T-helper 22 cell (primary cell): Measurements from ENCODE around the gene GCA.

Experiments
- DNase-seq: peaks from one replicate; pipeline ENCODE4 v3.0.0-alpha.2; 2020; ENCODE audit warnings: low read depth

Gene GCA

GRCh38 chr2:162328424-162329157 lies 15.3 kb upstream of the GCA start:
- DNase-seq, result no peak

DNA sequence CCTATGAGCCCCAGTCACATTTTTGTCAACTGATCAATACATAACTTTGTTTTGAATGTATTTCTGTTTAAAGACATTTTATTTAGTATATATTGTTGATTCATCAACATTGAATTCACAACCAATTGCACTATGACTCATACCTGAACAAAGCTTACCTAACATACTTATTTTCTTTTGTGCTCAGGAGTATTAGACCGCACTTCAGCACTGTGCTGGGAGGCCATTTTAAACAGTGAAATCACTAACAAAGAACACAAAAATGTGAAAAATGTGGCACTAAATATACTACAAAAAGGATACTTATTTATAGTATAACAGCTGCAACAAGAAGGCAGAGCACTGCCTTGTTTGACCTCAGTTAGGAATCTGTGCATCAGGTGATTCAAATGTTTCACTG lies 13.1 kb upstream of the GCA start:
- no peak for DNase-seq

DNA sequence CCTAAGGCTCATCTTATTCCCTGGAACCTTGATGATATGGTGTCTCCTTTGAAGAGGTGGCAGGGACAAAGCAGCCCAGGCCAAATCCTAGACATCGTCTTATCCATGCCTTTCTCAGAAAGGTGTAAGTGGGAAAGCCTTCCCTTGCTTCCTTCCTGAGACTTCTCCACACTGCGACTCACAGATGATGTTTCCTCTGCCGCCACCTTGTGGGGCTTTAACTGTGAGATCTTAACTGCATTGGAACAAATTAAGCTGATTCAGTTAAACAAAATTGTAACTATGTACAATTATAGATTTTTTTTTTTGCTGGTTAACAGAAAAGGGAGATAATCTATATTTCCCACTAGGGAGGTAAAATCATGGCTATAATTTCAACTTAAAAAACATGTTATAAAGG lies 10.0 kb upstream of the GCA start:
- no peak for DNase-seq

GRCh38 chr2:162337868-162338267 lies 6.1 kb upstream of the GCA start:
- no peak for DNase-seq

GRCh38 chr2:162340822-162341221 lies 3.1 kb upstream of the GCA start:
- DNase-seq, result no peak

DNA sequence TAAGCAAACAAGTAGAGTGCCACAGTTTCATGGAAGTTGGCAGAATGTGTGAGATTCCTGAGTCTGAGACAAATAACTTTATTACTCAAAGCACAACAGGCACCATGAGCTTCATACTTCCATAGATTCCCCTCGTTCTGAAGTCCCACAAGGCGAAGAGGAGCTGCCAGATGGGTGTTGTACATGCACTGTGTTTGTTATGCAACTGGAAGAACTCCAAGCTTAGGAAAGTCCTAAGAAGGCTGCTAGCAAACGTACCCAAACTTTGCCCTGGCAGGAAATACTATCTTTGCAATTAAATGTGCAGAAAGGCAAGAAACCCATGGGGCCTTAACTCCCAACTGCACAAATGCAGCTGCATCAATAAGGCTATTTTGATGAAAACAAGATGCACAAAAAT lies 1.6 kb upstream of the GCA start:
- no peak for DNase-seq

- DNase-seq, result no peak
Measured at GRCh38 chr2:162342841-162343240, 1.1 kb upstream of the GCA start.

DNA sequence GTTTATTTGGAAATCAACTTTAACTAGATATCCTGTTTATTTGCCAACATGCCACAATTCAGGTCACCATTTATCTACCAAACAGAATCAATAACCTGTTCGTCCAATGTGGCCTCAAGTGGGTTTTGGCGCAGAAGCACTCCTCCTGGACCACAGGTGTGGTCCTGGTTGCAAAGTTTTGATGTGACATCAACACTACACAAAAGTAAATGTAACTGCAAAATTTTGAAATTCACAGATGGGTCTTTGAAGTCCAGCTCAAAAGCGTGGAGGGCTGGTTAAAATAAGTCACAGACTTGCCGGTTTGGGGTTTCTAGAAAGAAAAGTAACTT lies 474 bp upstream of the GCA start:
- no peak for DNase-seq

GRCh38 chr2:162344617-162344950 lies 652 bp downstream of the GCA start:
- no peak for DNase-seq

DNA sequence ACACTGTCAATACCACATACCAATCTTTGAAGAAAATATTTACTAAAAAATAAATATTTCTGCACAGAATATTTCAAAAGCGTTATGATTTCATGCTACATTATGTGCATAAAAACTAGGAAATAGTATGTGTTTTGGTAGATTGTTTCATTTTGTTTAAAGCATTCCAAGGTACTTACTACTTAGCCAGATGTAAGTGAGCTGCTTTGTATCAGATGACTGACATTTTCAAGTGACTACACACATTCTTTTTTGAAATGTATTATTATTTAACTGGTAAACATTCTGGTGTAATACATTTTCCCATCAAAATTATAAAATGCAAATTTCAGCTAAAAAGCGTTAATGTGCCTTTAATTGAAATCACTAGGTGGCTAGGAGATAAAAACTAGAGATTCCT lies 21.5 kb downstream of the GCA start:
- no peak for DNase-seq

DNA sequence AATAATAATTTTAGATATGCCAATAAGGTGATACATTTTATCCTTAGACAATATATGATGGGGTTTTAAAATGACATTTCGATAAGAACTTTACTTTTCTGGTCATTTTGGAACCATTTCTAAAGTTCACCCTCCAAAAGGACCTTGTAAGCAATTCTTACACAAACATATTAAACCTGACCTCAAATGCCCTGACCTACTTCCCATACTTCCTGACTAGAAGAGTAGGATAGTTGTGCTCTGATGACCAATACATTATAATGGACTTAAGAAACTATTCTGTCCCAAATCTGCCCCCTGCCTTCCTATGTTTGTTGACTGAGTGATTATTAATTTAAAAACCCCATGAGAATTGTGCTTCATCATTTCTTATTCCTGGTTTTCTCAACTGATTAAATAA lies 24.6 kb downstream of the GCA start:
- no peak for DNase-seq

DNA sequence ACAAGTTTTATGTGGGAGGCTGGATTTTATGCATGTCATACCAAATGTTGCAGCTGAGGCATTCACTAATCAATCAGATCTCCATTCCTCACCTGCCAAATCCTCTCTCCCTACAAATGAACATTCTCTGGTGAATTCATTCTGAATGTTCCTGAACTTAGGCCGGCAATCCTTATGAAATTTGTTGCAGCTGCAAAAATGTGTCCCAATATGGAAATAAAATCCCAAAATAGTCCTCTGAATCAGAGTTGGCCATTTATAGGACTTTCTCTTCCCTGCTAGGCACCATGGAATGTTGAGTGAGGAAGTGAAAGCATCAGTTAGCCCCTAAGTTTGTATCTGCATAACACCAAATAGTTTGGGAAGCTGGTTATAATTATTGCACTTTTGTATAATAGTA lies 25.6 kb downstream of the GCA start:
- DNase-seq, result no peak

GRCh38 chr2:162370931-162371330 lies 27.0 kb downstream of the GCA start:
- no peak for DNase-seq

- DNase-seq, result no peak
Measured at GRCh38 chr2:162372818-162373217, 28.9 kb downstream of the GCA start.

DNA sequence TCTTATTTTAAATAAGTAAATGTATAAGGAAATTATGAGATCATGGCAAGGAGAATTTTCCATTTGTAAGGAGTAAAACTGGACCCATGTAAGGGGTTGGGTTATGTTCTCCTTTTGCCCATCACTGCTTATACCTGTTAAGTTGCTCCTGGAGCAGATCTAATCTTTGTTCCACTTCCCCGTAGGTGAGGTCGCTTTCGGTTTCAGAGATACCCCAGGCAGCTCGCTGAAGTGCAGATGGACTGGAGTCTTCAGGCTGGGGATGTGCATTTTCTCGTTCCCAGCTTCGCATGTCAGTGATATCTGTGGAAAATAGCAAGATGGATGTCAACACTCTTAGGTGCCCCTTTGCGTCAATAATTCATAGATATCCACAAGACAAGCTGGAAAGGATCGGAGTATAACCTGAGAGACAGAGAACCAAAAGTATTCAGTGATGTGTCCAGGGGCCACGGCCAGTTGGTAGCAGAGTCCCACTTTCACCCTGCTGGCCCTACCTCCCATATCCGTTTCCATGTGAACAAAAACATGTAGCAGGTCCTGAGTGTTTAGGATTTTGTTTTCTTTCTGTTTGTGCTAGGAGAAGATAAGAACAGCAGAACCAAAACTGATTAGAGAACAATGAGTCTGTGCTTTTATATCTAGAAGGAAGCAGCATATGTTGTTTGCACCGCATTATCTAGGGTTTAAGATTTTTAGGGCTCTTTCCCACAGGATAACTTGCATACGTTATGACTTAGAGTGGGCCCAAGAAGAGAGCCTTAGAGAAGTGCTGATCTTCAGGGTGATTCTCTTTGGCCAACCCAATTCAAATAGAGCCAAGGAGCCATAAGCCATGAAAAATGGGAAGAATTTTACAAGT lies 36.0 kb downstream of the GCA start:
- no peak for DNase-seq

DNA sequence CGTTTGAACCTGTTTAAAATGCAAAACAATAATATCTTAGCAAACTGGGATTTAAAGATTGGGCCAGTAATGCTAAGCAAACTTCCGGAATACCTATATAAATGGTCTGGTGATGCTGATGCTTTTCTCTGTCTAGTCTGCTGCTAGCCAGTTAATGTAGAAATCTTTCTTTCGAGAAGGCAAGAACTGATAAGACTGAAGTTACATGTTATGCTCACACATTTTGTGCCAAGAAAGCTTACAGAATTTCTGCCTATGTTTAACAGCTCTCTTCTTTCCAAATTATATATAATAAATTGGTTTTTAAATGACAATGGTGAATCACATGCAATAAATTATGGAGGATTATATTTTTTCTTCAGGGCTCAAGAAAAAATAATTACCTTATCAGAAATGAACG lies 37.9 kb downstream of the GCA start:
- no peak for DNase-seq

DNA sequence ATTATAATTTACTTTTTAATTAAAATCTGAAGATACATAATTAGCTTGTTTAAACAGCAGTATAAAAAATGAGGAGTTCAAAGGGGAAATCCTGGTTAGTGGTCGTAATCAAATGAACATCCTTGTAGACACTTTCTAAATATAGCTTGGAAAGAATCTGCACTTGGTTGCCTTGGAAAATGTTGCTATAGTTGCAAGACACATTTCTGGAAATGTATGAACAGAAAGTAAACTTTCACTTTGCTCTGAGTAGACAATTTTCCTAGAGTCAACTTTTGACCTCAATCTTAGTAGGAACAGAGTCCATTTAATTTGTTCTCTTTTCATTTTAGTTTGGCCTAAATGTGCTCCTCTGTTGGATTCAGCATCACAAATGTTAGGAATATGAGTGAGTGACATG lies 38.3 kb downstream of the GCA start:
- no peak for DNase-seq

GRCh38 chr2:162385536-162385935 lies 41.6 kb downstream of the GCA start:
- DNase-seq, result no peak

GRCh38 chr2:162390801-162391200 lies 46.9 kb downstream of the GCA start:
- DNase-seq, result no peak

DNA sequence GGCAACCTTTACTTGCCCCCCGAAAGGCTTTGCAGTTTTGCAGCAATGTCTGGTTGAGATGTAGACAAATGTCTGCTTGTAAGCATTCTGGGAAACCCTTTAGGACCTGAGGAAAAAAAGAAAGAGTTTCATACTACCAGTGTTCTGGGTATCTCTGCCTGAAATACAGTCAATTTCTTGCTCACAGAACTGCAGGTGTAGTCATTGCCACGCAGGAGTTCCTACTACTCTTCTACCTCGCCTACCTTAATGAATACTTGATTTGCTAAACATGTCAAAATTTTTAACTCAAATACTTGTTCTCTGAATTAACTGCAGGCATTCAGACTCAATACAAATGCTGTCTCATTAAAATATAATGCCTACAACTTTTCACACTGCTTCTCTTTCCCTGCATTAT lies 56.4 kb downstream of the GCA start:
- no peak for DNase-seq

- no peak for DNase-seq
Measured at GRCh38 chr2:162401871-162402270, 57.9 kb downstream of the GCA start.

DNA sequence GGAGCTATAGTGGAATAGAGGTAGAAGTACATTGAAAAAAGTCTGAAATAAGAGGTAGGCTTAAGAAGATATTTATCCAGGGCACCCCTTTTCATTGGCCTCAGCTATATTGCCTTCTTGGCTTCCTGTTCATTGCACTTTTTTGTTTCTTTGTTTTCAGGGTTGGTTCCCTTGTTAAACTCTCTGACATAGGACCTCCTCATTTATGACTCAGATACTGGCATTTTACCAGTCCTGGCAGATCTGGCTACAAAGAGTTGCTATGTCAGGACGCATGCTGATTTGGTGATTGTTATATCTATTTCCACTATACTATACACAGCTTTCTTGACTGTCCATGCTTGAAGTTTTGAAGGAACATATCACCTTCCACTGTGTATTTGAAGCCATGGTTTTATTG lies 60.0 kb downstream of the GCA start:
- no peak for DNase-seq
